ENCODE measurements around the gene MARVELD2. TPM values are rescaled to one million over a fixed set of nuclear protein-coding genes. Genes with fewer than 3 reads are reported as not detected.
"Not testable (repeated sequence)": the region's sequence is repeated elsewhere in the genome, so short reads cannot be mapped to it uniquely, and the experiment has no call there.

The MARVELD2 gene
- total RNA-seq, 1 experiment from 2014 or later = 0.32 TPM

DNA sequence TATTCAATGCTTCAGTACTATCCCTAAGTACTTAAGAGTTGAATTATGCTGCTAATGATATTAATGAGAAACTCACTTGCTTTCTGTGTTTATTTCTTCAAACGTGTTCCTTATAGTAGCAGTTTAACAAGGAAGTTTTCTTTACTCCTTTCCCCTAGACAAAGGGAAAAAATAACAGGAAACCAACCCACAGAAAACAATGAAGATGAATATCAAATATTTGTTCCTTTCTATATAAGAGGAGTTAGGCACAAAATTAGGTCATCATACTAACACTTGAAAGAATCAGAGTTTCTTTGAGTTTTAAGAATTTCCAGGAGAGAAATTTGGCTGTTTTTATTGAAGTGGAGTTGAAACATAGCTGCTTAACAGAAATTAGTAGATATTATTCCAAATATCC is 62.3 kb downstream of the MARVELD2 start:
- Histone ChIP-seq H3K4me3 (ENCODE audit: low read depth, low read length, poor library complexity, severe bottlenecking) (no peak overlapping the region), H3K36me3 (ENCODE audit: insufficient read depth, low read length, poor library complexity, severe bottlenecking) (no peaks in the 10 kb centered on the region), H3K27ac (ENCODE audit: low read depth, low read length, poor library complexity, severe bottlenecking) (no peak overlapping the region), H3K4me1 (ENCODE audit: insufficient read depth, low read length, poor library complexity, severe bottlenecking) (no peaks in the 10 kb centered on the region), H3K27me3 (replicated peaks; ENCODE audit: insufficient read depth, low read depth, low read length, poor library complexity) (no peaks in the 10 kb centered on the region), H3K9me3 (ENCODE audit: low read depth, low read length, poor library complexity, severe bottlenecking) (no peaks in the 10 kb centered on the region)
- no peak for TF ChIP-seq CTCF (conservative IDR thresholded peaks at IDR 0.05; ENCODE audit: low read depth, low read length)
- TF ChIP-seq EZH2 (IDR thresholded peaks at IDR 0.05; ENCODE audit: borderline replicate concordance, low read depth, low read length, poor library complexity, severe bottlenecking) = no peak
- ChIA-PET POLR2A (ENCODE audit: low non-redundant PET) (no interaction called here), CTCF (no interaction called here)
- intact Hi-C loops (cut with micrococcal nuclease; ENCODE audit: unreplicated experiment) = no loop called here
- DNase-seq (ENCODE audit: low spot score) = no peak
- BruUV-seq (replicated peaks) = no TSS peak

DNA sequence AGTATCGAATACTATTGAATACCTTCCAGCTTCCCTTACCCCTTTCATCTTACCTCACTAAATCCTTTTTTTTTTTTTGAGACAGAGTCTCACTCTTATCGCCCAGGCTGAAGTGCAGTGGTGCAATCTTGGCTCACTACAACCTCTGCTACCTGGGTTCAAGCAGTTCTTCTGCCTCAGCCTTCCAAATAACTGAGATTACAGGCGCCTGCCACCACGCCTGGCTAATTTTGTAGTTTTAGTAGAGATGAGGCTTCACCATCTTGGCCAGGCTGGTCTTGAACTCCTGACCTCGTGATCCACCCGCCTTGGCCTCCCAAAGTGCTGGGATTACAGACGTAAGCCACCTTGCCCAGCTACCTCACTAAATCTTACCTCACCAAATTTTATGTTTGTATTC is 63.4 kb downstream of the MARVELD2 start:
- H3K4me3 ChIP-seq (ENCODE audit: low read depth, low read length, poor library complexity, severe bottlenecking); CTCF ChIA-PET; intact Hi-C loops (cut with micrococcal nuclease; ENCODE audit: unreplicated experiment); H3K4me1 ChIP-seq (ENCODE audit: insufficient read depth, low read length, poor library complexity, severe bottlenecking); BruUV-seq (replicated peaks); H3K27me3 ChIP-seq (replicated peaks; ENCODE audit: insufficient read depth, low read depth, low read length, poor library complexity); H3K36me3 ChIP-seq (ENCODE audit: insufficient read depth, low read length, poor library complexity, severe bottlenecking); POLR2A ChIA-PET (ENCODE audit: low non-redundant PET); H3K27ac ChIP-seq (ENCODE audit: low read depth, low read length, poor library complexity, severe bottlenecking); DNase-seq (ENCODE audit: low spot score); H3K9me3 ChIP-seq (ENCODE audit: low read depth, low read length, poor library complexity, severe bottlenecking): not testable (repeated sequence)

GRCh38 chr5:69484891-69485290 is 70.0 kb downstream of the MARVELD2 start:
- no TSS peak for BruUV-seq (replicated peaks)
- intact Hi-C loops (cut with micrococcal nuclease; ENCODE audit: unreplicated experiment) = no loop called here
- TF ChIP-seq EZH2 (IDR thresholded peaks at IDR 0.05; ENCODE audit: borderline replicate concordance, low read depth, low read length, poor library complexity, severe bottlenecking) (no peak), CTCF (conservative IDR thresholded peaks at IDR 0.05; ENCODE audit: low read depth, low read length) (no peak)
- peak; percentile 37 for DNase-seq (ENCODE audit: low spot score)
- Histone ChIP-seq H3K36me3 (ENCODE audit: insufficient read depth, low read length, poor library complexity, severe bottlenecking) (no peaks in the 10 kb centered on the region), H3K27me3 (replicated peaks; ENCODE audit: insufficient read depth, low read depth, low read length, poor library complexity) (no peaks in the 10 kb centered on the region), H3K27ac (ENCODE audit: low read depth, low read length, poor library complexity, severe bottlenecking) (no peak overlapping the region), H3K9me3 (ENCODE audit: low read depth, low read length, poor library complexity, severe bottlenecking) (no peaks in the 10 kb centered on the region), H3K4me1 (ENCODE audit: insufficient read depth, low read length, poor library complexity, severe bottlenecking) (no peaks in the 10 kb centered on the region), H3K4me3 (ENCODE audit: low read depth, low read length, poor library complexity, severe bottlenecking) (no peak overlapping the region)
- CTCF ChIA-PET = no interaction called here
- POLR2A ChIA-PET (ENCODE audit: low non-redundant PET) = no interaction called here

DNA sequence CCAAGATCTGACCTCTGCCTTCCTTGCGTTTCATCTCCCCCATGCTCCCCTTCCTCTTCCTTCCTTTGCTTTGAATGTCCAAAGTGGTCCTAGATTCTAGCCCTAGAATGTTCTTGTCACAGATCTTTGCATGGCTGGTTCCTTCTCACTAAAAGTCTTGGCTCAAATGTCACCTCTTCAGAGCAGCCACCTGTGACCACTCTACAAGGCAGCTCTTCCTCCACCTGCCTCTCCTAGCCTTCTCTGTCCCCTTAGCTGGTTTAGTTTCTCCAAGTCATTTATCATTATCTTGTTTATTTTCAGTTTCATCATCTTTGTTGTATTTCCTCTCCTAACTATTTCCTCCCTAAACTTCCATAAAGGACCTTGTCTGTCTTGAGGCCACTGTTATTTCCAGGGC is 70.6 kb downstream of the MARVELD2 start:
- no peak for DNase-seq (ENCODE audit: low spot score)
- no peaks in the 10 kb centered on the region for H3K27me3 ChIP-seq (replicated peaks; ENCODE audit: insufficient read depth, low read depth, low read length, poor library complexity)
- intact Hi-C loops (cut with micrococcal nuclease; ENCODE audit: unreplicated experiment) = no loop called here
- no peak overlapping the region for H3K4me3 ChIP-seq (ENCODE audit: low read depth, low read length, poor library complexity, severe bottlenecking)
- H3K27ac ChIP-seq (ENCODE audit: low read depth, low read length, poor library complexity, severe bottlenecking) = no peak overlapping the region
- H3K9me3 ChIP-seq (ENCODE audit: low read depth, low read length, poor library complexity, severe bottlenecking) = no peaks in the 10 kb centered on the region
- H3K4me1 ChIP-seq (ENCODE audit: insufficient read depth, low read length, poor library complexity, severe bottlenecking) = no peaks in the 10 kb centered on the region
- no peaks in the 10 kb centered on the region for H3K36me3 ChIP-seq (ENCODE audit: insufficient read depth, low read length, poor library complexity, severe bottlenecking)
- no TSS peak for BruUV-seq (replicated peaks)
- TF ChIP-seq EZH2 (IDR thresholded peaks at IDR 0.05; ENCODE audit: borderline replicate concordance, low read depth, low read length, poor library complexity, severe bottlenecking) = no peak
- ChIA-PET CTCF (no interaction called here), POLR2A (ENCODE audit: low non-redundant PET) (no interaction called here)
